ENCODE measurements around the gene ZNF746.

- TF ChIP-seq, protein P1, sequence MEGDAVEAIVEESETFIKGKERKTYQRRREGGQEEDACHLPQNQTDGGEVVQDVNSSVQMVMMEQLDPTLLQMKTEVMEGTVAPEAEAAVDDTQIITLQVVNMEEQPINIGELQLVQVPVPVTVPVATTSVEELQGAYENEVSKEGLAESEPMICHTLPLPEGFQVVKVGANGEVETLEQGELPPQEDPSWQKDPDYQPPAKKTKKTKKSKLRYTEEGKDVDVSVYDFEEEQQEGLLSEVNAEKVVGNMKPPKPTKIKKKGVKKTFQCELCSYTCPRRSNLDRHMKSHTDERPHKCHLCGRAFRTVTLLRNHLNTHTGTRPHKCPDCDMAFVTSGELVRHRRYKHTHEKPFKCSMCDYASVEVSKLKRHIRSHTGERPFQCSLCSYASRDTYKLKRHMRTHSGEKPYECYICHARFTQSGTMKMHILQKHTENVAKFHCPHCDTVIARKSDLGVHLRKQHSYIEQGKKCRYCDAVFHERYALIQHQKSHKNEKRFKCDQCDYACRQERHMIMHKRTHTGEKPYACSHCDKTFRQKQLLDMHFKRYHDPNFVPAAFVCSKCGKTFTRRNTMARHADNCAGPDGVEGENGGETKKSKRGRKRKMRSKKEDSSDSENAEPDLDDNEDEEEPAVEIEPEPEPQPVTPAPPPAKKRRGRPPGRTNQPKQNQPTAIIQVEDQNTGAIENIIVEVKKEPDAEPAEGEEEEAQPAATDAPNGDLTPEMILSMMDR (IDR thresholded peaks at IDR 0.05) = no peak
- TF ChIP-seq TCF7L2 (IDR thresholded peaks at IDR 0.05; ENCODE audit: low read depth, low read length) = no peak
- no peak for TF ChIP-seq POLR2AphosphoS5 (IDR thresholded peaks at IDR 0.05; ENCODE audit: low read depth, low read length)
- no peak for TF ChIP-seq SIN3A (IDR thresholded peaks at IDR 0.05; ENCODE audit: borderline replicate concordance, insufficient read depth, low read depth, low read length)
- no peak for TF ChIP-seq REST (IDR thresholded peaks at IDR 0.05; ENCODE audit: insufficient read depth in 1 of 2, low read depth in 2 of 2, low read length in 1 of 2)
These were observed 19.8 kb downstream of the ZNF746 start for GRCh38 chr7:149477494-149478443.
